Measurements from ENCODE around the gene DIP2B.

DNA sequence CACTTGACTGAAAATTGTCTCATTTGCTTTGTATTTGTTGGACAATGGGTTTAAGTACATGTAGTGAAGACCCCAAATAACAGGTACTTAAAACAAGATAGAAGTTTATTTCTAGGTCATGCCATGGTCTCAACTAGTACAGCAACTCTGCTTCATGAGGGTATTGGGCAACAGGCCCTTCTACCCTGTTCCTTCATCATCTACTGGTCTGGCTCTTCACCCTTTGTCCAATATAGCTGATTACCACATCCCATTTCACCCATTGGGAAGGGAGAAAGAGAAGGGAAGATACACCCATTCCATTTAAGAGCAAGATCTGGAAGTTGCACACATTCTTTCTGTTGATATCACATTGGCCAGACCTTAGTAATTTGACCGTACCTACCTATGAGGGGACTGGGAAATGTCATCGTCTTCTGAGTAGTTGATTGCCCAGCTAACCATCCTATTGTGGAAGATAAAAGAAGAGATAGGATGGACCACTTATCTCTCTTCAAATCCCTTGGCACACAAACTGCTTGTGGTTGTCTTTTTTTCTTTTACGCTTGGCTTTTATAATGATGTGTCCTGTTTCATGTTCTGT lies 104.6 kb downstream of the DIP2B start:
- TF ChIP-seq EZH2phosphoT487 (IDR thresholded peaks at IDR 0.05; ENCODE audit: low read depth) = no peak
- TF ChIP-seq, protein P1, sequence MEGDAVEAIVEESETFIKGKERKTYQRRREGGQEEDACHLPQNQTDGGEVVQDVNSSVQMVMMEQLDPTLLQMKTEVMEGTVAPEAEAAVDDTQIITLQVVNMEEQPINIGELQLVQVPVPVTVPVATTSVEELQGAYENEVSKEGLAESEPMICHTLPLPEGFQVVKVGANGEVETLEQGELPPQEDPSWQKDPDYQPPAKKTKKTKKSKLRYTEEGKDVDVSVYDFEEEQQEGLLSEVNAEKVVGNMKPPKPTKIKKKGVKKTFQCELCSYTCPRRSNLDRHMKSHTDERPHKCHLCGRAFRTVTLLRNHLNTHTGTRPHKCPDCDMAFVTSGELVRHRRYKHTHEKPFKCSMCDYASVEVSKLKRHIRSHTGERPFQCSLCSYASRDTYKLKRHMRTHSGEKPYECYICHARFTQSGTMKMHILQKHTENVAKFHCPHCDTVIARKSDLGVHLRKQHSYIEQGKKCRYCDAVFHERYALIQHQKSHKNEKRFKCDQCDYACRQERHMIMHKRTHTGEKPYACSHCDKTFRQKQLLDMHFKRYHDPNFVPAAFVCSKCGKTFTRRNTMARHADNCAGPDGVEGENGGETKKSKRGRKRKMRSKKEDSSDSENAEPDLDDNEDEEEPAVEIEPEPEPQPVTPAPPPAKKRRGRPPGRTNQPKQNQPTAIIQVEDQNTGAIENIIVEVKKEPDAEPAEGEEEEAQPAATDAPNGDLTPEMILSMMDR (IDR thresholded peaks at IDR 0.05; ENCODE audit: low read depth, low read length) = no peak

Measured in OCI-LY3 (cell line).